Mucosa of stomach (tissue), 1 donor: Measurements from ENCODE around the gene THRB.

Source experiments
- H3K27me3 ChIP-seq: one replicate; pipeline ENCODE4 v1.7.0; 2013; ENCODE audit warnings: mild to moderate bottlenecking, low read length; ENCODE audit not compliant: control insufficient read depth, insufficient read depth
- H3K36me3 ChIP-seq: one replicate; pipeline ENCODE4 v1.7.0; 2013; ENCODE audit warnings: low read length; ENCODE audit not compliant: control insufficient read depth, insufficient read depth
- H3K4me1 ChIP-seq: one replicate; pipeline ENCODE4 v1.7.0; 2013; ENCODE audit warnings: mild to moderate bottlenecking, low read length; ENCODE audit not compliant: control insufficient read depth, insufficient read depth
- H3K4me3 ChIP-seq: one replicate; pipeline ENCODE4 v1.7.0; 2013; ENCODE audit warnings: low read length
- H3K9ac ChIP-seq: one replicate; pipeline ENCODE4 v1.7.0; 2013; ENCODE audit warnings: mild to moderate bottlenecking, low read length, moderate library complexity
- H3K9me3 ChIP-seq: one replicate; pipeline ENCODE4 v1.7.0; 2013; ENCODE audit warnings: mild to moderate bottlenecking, low read length, moderate library complexity; ENCODE audit not compliant: control insufficient read depth
- donor health status: Pancreatic carcinoma.

The THRB gene

GRCh38 chr3:24296441-24297205, 198.0 kb downstream of the THRB start:
- Histone ChIP-seq H3K36me3 (no peaks in the 10 kb centered on the region), H3K4me1 (no peaks in the 10 kb centered on the region), H3K4me3 (no peak overlapping the region), H3K9ac (no peak overlapping the region), H3K27me3 (no peaks in the 10 kb centered on the region), H3K9me3 (no peaks in the 10 kb centered on the region)

GRCh38 chr3:24294150-24294549, 200.5 kb downstream of the THRB start:
- H3K36me3 ChIP-seq = no peaks in the 10 kb centered on the region
- no peak overlapping the region for H3K9ac ChIP-seq
- H3K4me3 ChIP-seq = no peak overlapping the region
- H3K27me3 ChIP-seq = no peaks in the 10 kb centered on the region
- no peaks in the 10 kb centered on the region for H3K9me3 ChIP-seq
- no peaks in the 10 kb centered on the region for H3K4me1 ChIP-seq

GRCh38 chr3:24291646-24292045, 203.0 kb downstream of the THRB start:
- H3K9me3 ChIP-seq = no peaks in the 10 kb centered on the region
- H3K36me3 ChIP-seq = no peaks in the 10 kb centered on the region
- no peaks in the 10 kb centered on the region for H3K27me3 ChIP-seq
- no peak overlapping the region for H3K4me3 ChIP-seq
- peaks cover 5% of the 10 kb centered on the region for H3K4me1 ChIP-seq
- H3K9ac ChIP-seq = no peak overlapping the region

GRCh38 chr3:24290596-24290995, 204.1 kb downstream of the THRB start:
- no peaks in the 10 kb centered on the region for H3K27me3 ChIP-seq
- H3K4me3 ChIP-seq = no peak overlapping the region
- H3K36me3 ChIP-seq = peaks cover 5% of the 10 kb centered on the region
- H3K9me3 ChIP-seq = no peaks in the 10 kb centered on the region
- H3K9ac ChIP-seq = no peak overlapping the region
- H3K4me1 ChIP-seq = peaks cover 5% of the 10 kb centered on the region

DNA sequence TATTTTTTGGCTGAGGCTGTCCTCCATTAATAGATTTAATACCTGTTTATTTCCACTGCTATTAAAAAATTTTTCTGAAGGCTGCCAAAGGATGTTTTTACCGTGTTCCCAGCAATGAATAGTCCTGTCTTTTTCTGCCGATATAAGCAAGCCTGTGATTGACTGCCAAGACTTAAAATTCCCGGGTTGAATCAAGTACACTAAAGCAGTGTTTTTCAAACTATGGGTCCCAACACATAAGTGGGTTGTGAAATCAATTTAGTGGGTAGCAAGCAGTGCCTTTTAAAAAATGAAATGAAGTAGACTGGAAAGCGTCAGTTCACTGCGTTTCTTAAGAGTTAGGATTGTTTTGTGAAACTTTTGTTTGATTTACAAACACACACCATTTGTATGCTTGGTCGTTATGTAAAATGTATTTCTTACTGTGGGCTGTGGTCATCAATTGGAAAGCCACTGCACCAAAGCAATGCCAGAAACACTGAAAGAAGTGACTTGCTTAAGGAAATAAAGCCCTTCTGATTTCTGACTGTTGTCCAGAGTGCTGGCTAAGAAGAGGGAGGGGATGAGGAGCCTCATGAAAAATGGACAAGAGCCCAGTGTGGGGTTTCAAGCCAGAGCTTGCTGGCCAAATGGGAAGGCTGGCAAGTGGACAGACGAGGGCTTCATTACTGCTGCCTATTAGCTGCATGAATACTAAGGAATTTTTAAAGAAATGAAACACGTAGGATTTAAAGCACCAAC, 206.0 kb downstream of the THRB start:
- H3K27me3 ChIP-seq = no peaks in the 10 kb centered on the region
- H3K4me3 ChIP-seq = no peak overlapping the region
- H3K4me1 ChIP-seq = peaks cover 5% of the 10 kb centered on the region
- H3K9me3 ChIP-seq = no peaks in the 10 kb centered on the region
- H3K36me3 ChIP-seq = peaks cover 5% of the 10 kb centered on the region
- H3K9ac ChIP-seq = no peak overlapping the region

GRCh38 chr3:24287755-24288450, 206.7 kb downstream of the THRB start:
- Histone ChIP-seq H3K36me3 (peaks cover 5% of the 10 kb centered on the region), H3K9ac (no peak overlapping the region), H3K9me3 (no peaks in the 10 kb centered on the region), H3K4me1 (peaks cover 5% of the 10 kb centered on the region), H3K27me3 (no peaks in the 10 kb centered on the region), H3K4me3 (no peak overlapping the region)

DNA sequence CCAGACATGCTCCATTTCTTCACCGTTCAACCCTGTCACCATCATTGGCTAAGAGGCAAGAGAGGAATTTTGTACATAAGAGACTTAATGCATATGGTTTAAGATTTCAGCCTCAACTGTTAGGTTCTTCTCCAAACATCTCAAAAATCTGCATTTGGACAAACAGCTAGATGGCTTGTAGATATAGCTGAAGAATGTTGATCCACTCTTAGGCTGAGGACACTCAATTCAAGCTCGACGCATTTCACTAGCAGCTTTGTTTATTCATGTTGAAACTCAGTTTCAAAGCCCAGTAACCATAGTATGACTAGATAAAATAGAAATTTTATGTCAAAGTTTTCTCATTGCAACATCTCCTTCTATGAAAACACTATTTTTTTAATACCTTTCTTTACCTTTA, 208.2 kb downstream of the THRB start:
- H3K4me1 ChIP-seq = peaks cover 5% of the 10 kb centered on the region
- H3K9me3 ChIP-seq = no peaks in the 10 kb centered on the region
- H3K4me3 ChIP-seq = no peak overlapping the region
- H3K9ac ChIP-seq = no peak overlapping the region
- peaks cover 5% of the 10 kb centered on the region for H3K36me3 ChIP-seq
- no peaks in the 10 kb centered on the region for H3K27me3 ChIP-seq

DNA sequence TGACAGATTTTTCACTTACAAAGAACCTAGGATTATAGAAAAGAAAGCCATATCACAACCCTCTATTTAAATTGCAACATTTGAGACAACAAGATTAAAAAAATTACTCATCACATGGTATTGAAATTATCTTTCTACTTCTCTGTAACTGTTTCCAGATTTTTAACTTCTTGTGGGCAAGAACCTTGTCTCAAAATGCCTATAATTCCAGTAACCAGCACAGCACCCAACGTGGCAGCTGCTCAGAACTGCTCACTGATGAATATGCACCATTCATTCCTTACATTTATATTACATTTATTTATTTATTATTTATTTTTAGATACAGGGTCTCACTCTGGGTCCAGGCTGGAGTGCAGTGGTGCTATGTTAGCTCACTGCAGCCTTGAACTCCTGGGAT, 216.1 kb downstream of the THRB start:
- Histone ChIP-seq H3K4me3 (no peak overlapping the region), H3K27me3 (no peaks in the 10 kb centered on the region), H3K36me3 (no peaks in the 10 kb centered on the region), H3K9ac (no peak overlapping the region), H3K9me3 (no peaks in the 10 kb centered on the region), H3K4me1 (no peaks in the 10 kb centered on the region)

DNA sequence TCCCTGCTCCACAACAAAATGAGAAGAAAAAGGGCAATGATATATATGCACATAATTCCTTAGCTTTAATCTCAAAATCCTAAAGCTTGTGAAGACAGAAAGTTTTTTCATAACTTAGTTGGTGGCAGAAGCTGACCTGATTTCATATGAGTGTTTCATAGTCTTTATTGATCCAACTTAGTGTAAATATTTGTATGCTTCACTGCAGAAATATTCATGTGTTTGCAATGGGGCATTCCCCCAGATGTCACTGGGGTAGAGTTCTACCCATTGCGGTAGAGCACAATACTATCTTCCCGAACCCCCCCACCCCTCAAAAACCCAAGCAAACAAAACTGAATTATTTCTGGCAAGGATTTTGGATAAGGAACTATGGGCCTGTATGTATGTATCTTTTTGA, 221.2 kb downstream of the THRB start:
- H3K4me3 ChIP-seq = no peak overlapping the region
- H3K4me1 ChIP-seq = peaks cover 6% of the 10 kb centered on the region
- no peak overlapping the region for H3K9ac ChIP-seq

GRCh38 chr3:24272875-24273274, 221.8 kb downstream of the THRB start:
- Histone ChIP-seq H3K36me3 (no peaks in the 10 kb centered on the region), H3K4me3 (no peak overlapping the region), H3K4me1 (peaks cover 6% of the 10 kb centered on the region)

More for the DNA sequence above, 221.2 kb downstream of the THRB start:
- H3K9me3 ChIP-seq = no peaks in the 10 kb centered on the region
- H3K36me3 ChIP-seq = no peaks in the 10 kb centered on the region
- H3K27me3 ChIP-seq = no peaks in the 10 kb centered on the region

DNA sequence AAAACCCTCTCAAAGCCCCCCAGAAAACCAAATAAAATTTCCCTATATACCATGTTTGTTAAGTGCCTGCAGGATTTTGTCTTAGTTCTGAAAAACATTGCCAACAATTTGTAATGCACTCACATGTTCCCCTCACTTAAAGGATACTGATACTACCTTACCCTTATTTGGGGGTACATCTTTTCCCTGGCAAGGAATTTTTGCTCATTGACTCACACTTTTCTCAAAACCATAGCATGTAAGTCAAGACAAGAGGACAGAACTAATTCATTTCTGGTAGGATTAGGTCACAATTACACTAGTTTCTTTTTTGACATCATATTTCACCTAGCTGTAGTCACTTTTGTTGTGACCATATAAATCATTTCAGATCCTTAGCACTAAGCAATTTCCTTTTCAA, 222.2 kb downstream of the THRB start:
- Histone ChIP-seq H3K4me1 (peaks cover 6% of the 10 kb centered on the region), H3K27me3 (no peaks in the 10 kb centered on the region), H3K9me3 (no peaks in the 10 kb centered on the region), H3K36me3 (no peaks in the 10 kb centered on the region), H3K9ac (no peak overlapping the region), H3K4me3 (no peak overlapping the region)

More at GRCh38 chr3:24272875-24273274, 221.8 kb downstream of the THRB start:
- Histone ChIP-seq H3K9ac (no peak overlapping the region), H3K9me3 (no peaks in the 10 kb centered on the region), H3K27me3 (no peaks in the 10 kb centered on the region)

DNA sequence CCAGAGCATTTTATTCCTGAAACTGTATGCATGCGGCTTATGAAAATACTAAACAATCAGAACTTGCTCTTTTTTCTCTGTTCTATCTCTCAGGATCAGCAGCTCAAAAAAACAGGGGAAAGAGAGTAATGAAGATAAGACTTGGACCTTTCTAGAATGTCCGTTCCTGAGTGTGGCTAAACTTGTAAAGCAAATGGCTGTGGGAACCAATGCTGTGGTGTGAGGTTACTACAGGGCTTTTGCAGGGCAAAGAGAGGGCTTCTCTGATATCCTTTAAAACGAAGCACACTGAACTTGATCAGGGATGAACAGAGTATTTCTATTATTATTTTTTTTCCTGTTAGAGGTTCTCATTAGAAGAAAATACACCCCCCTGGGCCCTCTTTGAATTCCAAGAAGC, 223.4 kb downstream of the THRB start:
- Histone ChIP-seq H3K9ac (no peak overlapping the region), H3K36me3 (no peaks in the 10 kb centered on the region), H3K4me3 (no peak overlapping the region), H3K27me3 (no peaks in the 10 kb centered on the region), H3K9me3 (no peaks in the 10 kb centered on the region), H3K4me1 (peaks cover 6% of the 10 kb centered on the region)
